Thyroid gland (tissue), 4 donors: ENCODE measurements around the gene OSMR. TPM values are rescaled to one million over a fixed set of nuclear protein-coding genes. Genes with fewer than 3 reads are reported as not detected.
"Not testable (repeated sequence)": the region's sequence is repeated elsewhere in the genome, so short reads cannot be mapped to it uniquely, and the experiment has no call there.

Experiments used
- DNase-seq, 2 donors: peaks; one replicate each; pipeline ENCODE4 v3.0.0-alpha.2; 2019
- H3K27ac ChIP-seq, 3 donors: fragments of 200-600 bp; sonication (generic); 1 replicate in 2 of 3; 2 replicates in 1 of 3; pipeline ENCODE4 v1.5.1; 2016 to 2019; ENCODE audit warnings: mild to moderate bottlenecking in 1 of 3, moderate library complexity in 1 of 3
- H3K27me3 ChIP-seq: fragments of 200-600 bp; sonication (generic); one replicate; pipeline ENCODE4 v1.5.1; 2019
- H3K36me3 ChIP-seq, 2 donors: fragments of 200-600 bp; sonication (generic); one replicate each; pipeline ENCODE4 v1.5.1; 2016 to 2019
- H3K4me1 ChIP-seq, 2 donors: fragments of 200-600 bp; sonication (generic); one replicate each; pipeline ENCODE4 v1.5.1; 2017 to 2019
- H3K4me3 ChIP-seq, 3 donors: fragments of 200-600 bp; sonication (generic); replicated peaks in 1 of 3; 1 replicate in 2 of 3; 2 replicates in 1 of 3; pipeline ENCODE4 v1.5.1; 2016; ENCODE audit warnings: mild to moderate bottlenecking in 1 of 3
- H3K9me3 ChIP-seq: fragments of 200-600 bp; sonication (generic); one replicate; pipeline ENCODE4 v1.5.1; 2017
- CTCF ChIP-seq, 6 experiments: fragments of 200-600 bp in 3 of 6; fragments of 450-650 bp in 3 of 6; sonication (generic) in 3 of 6; IDR thresholded peaks; one replicate each; pipeline ENCODE4 v1.5.1; 2016 to 2019; ENCODE audit warnings: antibody characterized with exemption in 6 of 6, mild to moderate bottlenecking in 2 of 6, inconsistent platforms in 1 of 6, moderate library complexity in 1 of 6
- POLR2A ChIP-seq, 2 donors: fragments of 450-650 bp; IDR thresholded peaks; one replicate each; pipeline ENCODE4 v1.6.1; 2017; ENCODE audit warnings: antibody characterized with exemption in 2 of 2, mild to moderate bottlenecking in 2 of 2, moderate library complexity in 1 of 2
- WGBS, 2 donors: methylation state at CpG; one replicate each; pipeline ENCODE4 v1.1.5; 2017; 5-methylcytosine and 5-hydroxymethylcytosine counted together
- intact Hi-C: fragments of 100-400 bp; cut with DNase I; formaldehyde crosslinking; loops from one replicate; pipeline ENCODE4 v1.15.1; 2023
- total RNA-seq, 4 donors: library from RNA; depleted of rRNA; stranded (reverse); fragments of >200 nt; gene quantifications; one replicate each; pipeline ENCODE4 v1.2.3, GENCODE V29; 2016

Gene OSMR
- total RNA-seq, 4 donors from 2014 or later = 18.2 to 104 (median 33.9) TPM

DNA sequence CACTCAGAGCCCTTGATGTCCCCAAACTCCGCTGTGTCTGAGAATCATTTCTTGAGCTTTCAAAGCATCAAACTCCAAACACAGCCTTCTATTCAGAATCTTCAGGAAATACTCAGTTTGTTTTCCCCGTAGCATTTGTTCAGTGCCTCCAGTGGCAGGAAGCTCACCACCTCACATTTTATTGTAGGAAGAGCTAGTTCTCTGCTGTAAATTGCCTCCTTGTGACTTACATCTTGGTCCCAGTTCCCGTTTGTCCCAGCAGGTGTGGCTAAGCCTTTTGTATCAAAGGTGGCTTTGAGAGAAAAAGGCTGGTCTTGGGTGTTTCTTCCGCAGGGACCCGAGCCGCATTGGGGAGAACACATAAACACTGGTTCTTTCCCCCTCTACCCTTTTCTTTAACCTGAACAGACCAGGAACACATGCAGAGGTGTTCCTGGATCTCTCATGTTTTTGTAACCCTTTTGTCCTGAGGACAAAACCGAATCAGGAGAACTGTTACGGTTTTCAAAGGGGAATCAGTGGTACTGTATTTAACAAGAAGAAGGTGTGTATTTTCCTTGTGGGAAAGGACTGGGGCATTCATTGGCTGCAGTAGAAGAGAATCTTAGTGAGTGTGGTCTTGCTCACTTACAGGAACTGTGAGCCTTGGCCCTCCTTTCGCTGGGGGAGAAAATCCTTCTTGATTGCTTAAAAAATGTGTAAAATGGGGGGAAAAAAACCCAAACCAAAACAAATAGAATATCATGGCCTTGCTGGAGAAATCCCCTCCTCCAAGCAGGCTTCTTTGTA lies 1.9 kb downstream of the OSMR start:
- no peak for DNase-seq
- Histone ChIP-seq H3K27ac (no peak overlapping the region), H3K4me3 (peak overlapping the region in 1 of 3 donors; percentile 55), H3K9me3 (no peaks in the 10 kb centered on the region), H3K36me3 (no peaks in the 10 kb centered on the region), H3K27me3 (no peaks in the 10 kb centered on the region), H3K4me1 (peaks cover 0 to 3% of the 10 kb centered on the region in 2 donors)
- 81 to 83% methylated on average over 9 of the region's 9 CpGs for WGBS, 2 donors
- intact Hi-C loops = no loop called here
- no peak for TF ChIP-seq POLR2A (IDR thresholded peaks at IDR 0.05)
- no peak for TF ChIP-seq CTCF (IDR thresholded peaks at IDR 0.05)

- no peak for TF ChIP-seq CTCF (IDR thresholded peaks at IDR 0.05)
- TF ChIP-seq POLR2A (IDR thresholded peaks at IDR 0.05) = no peak
- H3K36me3 ChIP-seq = no peaks in the 10 kb centered on the region
- WGBS, 2 donors = 86 to 91% methylated on average over 2 of the region's 2 CpGs
- DNase-seq = no peak
- H3K9me3 ChIP-seq = no peaks in the 10 kb centered on the region
- H3K4me3 ChIP-seq = no peak overlapping the region
- no peaks in the 10 kb centered on the region for H3K27me3 ChIP-seq
- peaks cover 0 to 3% of the 10 kb centered on the region in 2 donors for H3K4me1 ChIP-seq
- intact Hi-C loops = no loop called here
- H3K27ac ChIP-seq = no peak overlapping the region
These were observed 2.8 kb downstream of the OSMR start for GRCh38 chr5:38848637-38849036.

GRCh38 chr5:38851640-38852039 lies 5.8 kb downstream of the OSMR start:
- DNase-seq, H3K4me1 ChIP-seq, H3K9me3 ChIP-seq, H3K27ac ChIP-seq, H3K4me3 ChIP-seq, intact Hi-C loops, H3K27me3 ChIP-seq, H3K36me3 ChIP-seq: not testable (repeated sequence)
- 84 to 89% methylated on average over 5 of the region's 5 CpGs for WGBS, 2 donors

- Histone ChIP-seq H3K27ac (no peak overlapping the region), H3K27me3 (no peaks in the 10 kb centered on the region), H3K9me3 (no peaks in the 10 kb centered on the region), H3K4me1 (no peaks in the 10 kb centered on the region), H3K36me3 (no peaks in the 10 kb centered on the region), H3K4me3 (no peak overlapping the region)
- TF ChIP-seq POLR2A (IDR thresholded peaks at IDR 0.05) (no peak), CTCF (IDR thresholded peaks at IDR 0.05) (no peak)
- DNase-seq = no peak
- WGBS, 2 donors = 60 to 65% methylated on average over 6 of the region's 6 CpGs
- intact Hi-C loops = no loop called here
These were observed 8.1 kb downstream of the OSMR start for GRCh38 chr5:38853753-38854470.

GRCh38 chr5:38854907-38855306 lies 9.1 kb downstream of the OSMR start:
- Histone ChIP-seq H3K27ac (no peak overlapping the region), H3K4me3 (no peak overlapping the region), H3K27me3 (no peaks in the 10 kb centered on the region), H3K36me3 (no peaks in the 10 kb centered on the region), H3K9me3 (no peaks in the 10 kb centered on the region), H3K4me1 (no peaks in the 10 kb centered on the region)
- intact Hi-C loops = no loop called here
- no peak for DNase-seq
- TF ChIP-seq POLR2A (IDR thresholded peaks at IDR 0.05) (no peak), CTCF (IDR thresholded peaks at IDR 0.05) (no peak)
- WGBS, 2 donors = 87 to 90% methylated on average over 7 of the region's 7 CpGs
